HG03342 (cell line): Measurements from ENCODE around the gene CHAD.

Experiments
- ATAC-seq: cut with Tn5 transposase; IDR thresholded peaks from one replicate; pipeline ENCODE4 v1.9.1; 2021; ENCODE audit warnings: mild to moderate bottlenecking, moderate library complexity; ENCODE audit not compliant: unreplicated experiment

Gene CHAD

GRCh38 chr17:50468304-50469207 is at the start of gene CHAD:
TSS of gene CHAD (minus strand) at chr17:50468880. CDS start at chr17:50468813, 67 bp downstream.
- ATAC-seq = no peak

- no peak for ATAC-seq
Measured at GRCh38 chr17:50517504-50518383, 49.1 kb upstream of the CHAD start.

- ATAC-seq = no peak
Measured at GRCh38 chr17:50517011-50517410, 48.3 kb upstream of the CHAD start.

- ATAC-seq = no peak
Measured at GRCh38 chr17:50514936-50515702, 46.4 kb upstream of the CHAD start.

GRCh38 chr17:50514388-50514787 is 45.7 kb upstream of the CHAD start:
- ATAC-seq = no peak

- ATAC-seq = no peak
Measured at GRCh38 chr17:50513495-50513894, 44.8 kb upstream of the CHAD start.

- peak; percentile 85 for ATAC-seq
Measured at GRCh38 chr17:50511058-50511457, 42.4 kb upstream of the CHAD start.

- no peak for ATAC-seq
Measured at GRCh38 chr17:50508573-50509460, 40.1 kb upstream of the CHAD start.

GRCh38 chr17:50507871-50508572 is 39.3 kb upstream of the CHAD start, which contains the start of gene MYCBPAP:
TSS of gene MYCBPAP (plus strand) at chr17:50508439. CDS start at chr17:50508675, 236 bp downstream.
- no peak for ATAC-seq

GRCh38 chr17:50506298-50506697 is 37.6 kb upstream of the CHAD start:
- no peak for ATAC-seq

GRCh38 chr17:50505591-50506130 is 37.0 kb upstream of the CHAD start:
- ATAC-seq = no peak

- no peak for ATAC-seq
Measured at GRCh38 chr17:50502301-50502990, 33.8 kb upstream of the CHAD start.

GRCh38 chr17:50501054-50501453 is 32.4 kb upstream of the CHAD start:
- ATAC-seq = no peak

- no peak for ATAC-seq
Measured at GRCh38 chr17:50499721-50500120, 31.0 kb upstream of the CHAD start.

GRCh38 chr17:50499270-50499669 is 30.6 kb upstream of the CHAD start:
- no peak for ATAC-seq

- ATAC-seq = no peak
Measured at GRCh38 chr17:50498021-50498874, 29.6 kb upstream of the CHAD start.

GRCh38 chr17:50495918-50496317 is 27.2 kb upstream of the CHAD start:
- no peak for ATAC-seq
